NCI-H1417 (cell line): ENCODE data around the gene BARX2.

Experiments
- DNase-seq, 3 experiments: peaks; one replicate each; lab custom pipeline; 2025; lab: John Stamatoyannopoulos, UW

Gene BARX2

GRCh38 chr11:129402206-129403171, 26.8 kb downstream of the BARX2 start:
- no peak for DNase-seq

DNA sequence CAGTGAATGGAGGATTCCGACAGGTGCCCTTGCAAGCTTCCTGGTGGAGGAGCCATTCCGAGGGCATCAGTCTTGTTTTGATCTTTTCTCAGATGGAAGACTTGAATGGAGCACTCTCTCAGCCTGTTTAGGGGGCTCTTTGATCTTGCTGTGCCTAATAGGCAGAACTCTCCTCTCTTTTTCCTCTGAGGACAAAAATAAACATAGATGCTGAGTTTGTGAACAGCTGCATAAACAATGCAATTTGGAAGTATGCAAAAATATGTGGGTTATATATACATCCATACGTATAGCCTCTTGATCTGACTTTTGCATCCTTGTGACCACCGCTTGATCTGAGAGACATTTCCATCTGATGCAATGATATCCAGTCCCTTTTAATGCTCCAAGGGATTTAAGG, 29.1 kb downstream of the BARX2 start:
- DNase-seq: no peak

- DNase-seq: no peak
These were observed 33.3 kb downstream of the BARX2 start for GRCh38 chr11:129408865-129409444.

DNA sequence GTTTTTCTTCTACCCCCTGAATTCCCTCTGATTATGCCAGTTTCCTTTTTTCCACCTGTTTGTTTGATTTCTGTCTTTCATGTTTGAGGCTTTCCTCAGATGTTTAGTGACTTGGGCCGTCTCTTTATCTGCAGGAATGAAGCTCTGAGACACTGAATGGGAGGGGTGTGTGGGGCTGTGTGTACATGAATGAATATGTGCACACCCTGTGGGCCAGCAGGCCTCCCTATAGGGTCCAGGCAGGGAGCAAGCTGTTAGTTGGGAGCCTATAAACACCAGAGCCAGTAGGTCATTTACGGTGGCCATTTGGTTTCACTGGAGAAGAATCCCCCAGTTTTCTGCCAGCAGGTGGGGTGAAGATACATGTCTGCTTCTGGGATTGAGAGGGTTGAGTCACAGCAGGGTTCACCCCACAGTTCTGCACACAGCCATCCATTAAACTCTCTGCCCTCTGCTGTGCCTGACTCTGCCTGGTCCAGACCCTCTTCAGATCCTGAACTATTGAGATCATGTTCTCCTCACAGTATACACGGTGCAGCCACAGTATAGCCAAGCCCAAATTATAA, 34.8 kb downstream of the BARX2 start:
- peak in 1 of 3 experiments; percentile 35 for DNase-seq

DNA sequence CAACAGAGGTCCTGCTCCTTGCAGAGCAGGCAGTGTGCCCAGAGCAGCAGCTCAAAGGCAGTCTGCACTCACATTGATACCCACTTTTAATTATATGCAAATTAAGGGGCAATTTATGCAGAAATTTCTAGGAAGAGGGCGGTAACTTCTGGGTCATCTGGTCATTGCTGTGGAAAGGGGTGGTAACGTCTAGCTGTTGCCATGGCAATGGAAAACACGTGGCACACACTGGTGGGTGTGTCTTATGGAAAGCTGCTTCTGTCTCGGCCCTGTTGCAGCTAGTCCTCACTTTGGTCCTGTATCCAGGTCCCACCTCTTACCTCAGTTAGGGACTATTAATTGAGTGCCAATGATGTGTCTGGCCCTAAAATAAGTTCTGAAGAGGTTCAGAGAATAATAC, 36.8 kb downstream of the BARX2 start:
- DNase-seq: no peak

- DNase-seq: no peak
These were observed 38.7 kb downstream of the BARX2 start for GRCh38 chr11:129414144-129414872.

DNA sequence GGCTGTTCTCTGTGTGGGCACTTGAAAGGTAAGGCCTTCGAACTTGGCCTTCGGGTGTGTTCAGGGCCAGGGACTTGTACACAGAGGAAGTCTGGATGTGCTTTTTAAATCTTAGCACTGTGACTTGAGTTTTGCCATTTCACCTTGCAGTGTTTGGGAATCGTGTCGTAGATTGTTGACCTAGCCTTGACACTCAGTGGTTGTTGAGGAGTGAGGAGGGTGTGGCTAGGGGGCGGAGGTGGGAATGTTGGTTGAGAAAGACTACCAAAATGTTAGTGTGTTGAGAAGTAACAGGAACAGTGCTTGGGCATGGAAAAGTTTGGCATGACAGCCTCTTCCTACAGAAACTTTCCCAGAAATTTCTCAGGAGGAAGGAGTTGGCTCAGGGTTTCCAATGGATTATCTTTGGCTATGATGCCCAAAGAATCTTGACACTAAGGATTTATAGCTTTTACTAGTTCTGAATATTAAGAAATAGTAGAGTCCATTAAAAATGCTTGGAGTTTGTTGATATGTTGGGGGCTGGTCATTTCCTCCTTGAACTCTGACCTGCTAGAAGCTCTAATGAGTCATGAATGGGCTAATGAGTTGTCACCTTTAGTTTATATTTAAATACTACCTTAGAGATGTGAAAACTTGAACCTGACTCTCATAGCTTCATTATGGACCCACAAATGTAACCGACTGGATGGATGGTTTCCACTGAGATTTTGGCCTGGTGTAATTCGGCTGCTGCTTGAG, 40.6 kb downstream of the BARX2 start:
- no peak for DNase-seq

- DNase-seq: no peak
These were observed 41.8 kb downstream of the BARX2 start for GRCh38 chr11:129417458-129417857.

DNA sequence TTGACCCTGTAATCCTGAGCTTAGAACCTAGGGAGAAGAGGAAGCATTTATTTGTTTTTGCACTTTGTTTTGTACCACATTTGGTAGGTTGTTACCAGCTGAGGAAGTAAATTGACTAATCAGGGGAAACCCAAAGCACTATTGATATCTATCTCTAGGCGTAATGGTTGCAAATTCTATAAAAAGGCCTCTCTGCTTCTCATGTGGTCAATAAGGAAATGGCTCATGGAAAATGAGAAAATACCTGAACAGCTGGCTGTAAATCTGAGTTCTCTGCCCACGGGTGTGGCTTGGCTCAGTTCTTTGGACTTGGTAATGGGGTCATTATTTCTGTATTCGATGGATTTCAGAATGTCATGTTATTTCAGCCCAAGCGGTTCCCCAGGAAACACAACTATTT, 42.4 kb downstream of the BARX2 start:
- no peak for DNase-seq

GRCh38 chr11:129419386-129419785, 43.7 kb downstream of the BARX2 start:
- DNase-seq: no peak

DNA sequence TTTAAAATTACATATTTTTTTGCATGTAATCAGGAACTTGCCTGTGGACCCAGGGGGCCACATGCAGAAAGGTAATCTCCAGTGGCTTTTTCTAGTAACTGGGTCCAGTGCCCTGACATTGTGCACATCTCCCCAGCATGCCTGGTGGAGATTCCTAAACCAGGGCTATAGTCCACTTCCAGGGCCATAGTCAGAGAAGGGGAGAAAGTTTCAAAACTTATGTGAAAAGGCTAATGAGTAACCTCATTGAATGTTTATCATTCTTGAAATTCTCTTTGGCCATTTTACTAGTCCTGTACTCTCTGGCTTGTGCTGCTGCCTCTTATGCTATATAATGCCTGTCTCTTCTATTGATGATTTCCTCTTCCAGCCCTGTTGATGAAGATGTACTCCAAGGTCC, 47.8 kb downstream of the BARX2 start:
- DNase-seq: no peak

DNA sequence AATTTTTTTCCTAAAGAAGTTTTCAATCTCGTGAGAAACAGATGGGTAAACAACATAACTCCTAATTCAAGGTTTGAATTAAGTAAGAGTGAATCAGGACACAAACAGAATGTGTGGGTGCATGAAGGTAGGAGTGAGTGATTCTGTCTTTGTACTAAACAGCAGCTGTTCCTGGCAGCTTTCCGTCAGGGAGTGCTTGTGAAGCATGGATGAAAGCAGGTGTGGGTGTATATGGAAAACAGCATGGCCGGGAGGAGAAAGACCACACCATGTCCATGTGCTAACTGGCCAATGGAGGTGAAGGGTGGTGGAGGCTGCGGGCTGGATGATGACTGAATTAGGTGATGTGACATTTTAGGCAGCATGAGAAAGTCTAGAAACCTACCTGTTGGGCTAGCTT, 49.6 kb downstream of the BARX2 start:
- no peak for DNase-seq

- DNase-seq: no peak
These were observed 50.4 kb downstream of the BARX2 start for GRCh38 chr11:129426038-129426437.

GRCh38 chr11:129426776-129427175, 51.1 kb downstream of the BARX2 start:
- DNase-seq: no peak

GRCh38 chr11:129427376-129427775, 51.7 kb downstream of the BARX2 start:
- no peak for DNase-seq

DNA sequence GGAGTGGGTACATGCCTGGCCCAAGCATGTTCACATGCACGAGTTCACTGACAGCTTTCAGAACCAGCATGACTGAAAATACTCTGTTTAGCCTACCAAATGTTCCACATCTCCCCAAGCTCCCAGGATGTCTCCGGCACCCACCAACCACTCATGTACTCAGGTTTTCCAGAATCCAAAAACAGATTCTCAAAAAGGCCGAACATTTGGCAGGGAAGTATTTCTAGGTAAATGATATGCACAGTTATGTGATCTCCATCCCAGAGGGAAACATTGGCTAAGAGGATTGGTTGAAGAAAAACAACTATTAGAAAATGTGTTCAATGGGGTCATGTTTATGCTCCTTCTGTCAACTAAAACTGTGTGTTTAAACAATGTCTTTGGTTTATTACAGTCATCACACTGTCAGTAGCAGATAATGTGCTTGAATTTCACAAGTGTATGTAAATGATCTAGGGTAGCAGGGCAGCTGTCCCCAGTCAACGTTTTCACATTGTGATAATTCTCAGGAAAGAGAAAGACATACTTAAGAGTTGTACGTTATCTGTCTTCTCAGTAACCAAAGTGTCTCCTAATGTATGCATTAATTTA, 52.3 kb downstream of the BARX2 start:
- DNase-seq: no peak

- DNase-seq: no peak
These were observed 52.9 kb downstream of the BARX2 start for GRCh38 chr11:129428557-129428956.

GRCh38 chr11:129434641-129435498, 59.2 kb downstream of the BARX2 start:
- peak in 1 of 3 experiments; percentile 84 for DNase-seq

GRCh38 chr11:129435499-129436245, 60.0 kb downstream of the BARX2 start:
- no peak for DNase-seq

- DNase-seq: no peak
These were observed 60.9 kb downstream of the BARX2 start for GRCh38 chr11:129436573-129436972.
